HepG2 (cell line): ENCODE data around the gene LRRC45. TPM values are rescaled to one million over a fixed set of nuclear protein-coding genes. Genes with fewer than 3 reads are reported as not detected.
A peak's percentile ranks its signal among the peaks of the same experiment; 100 is the strongest.

Source experiments
- CENPX ChIP-seq: sonication (generic); formaldehyde crosslinking; IDR thresholded peaks from 2 replicates; pipeline ENCODE4 v1.9.0; 2021; ENCODE audit warnings: mild to moderate bottlenecking, missing genetic modification reagents, moderate library complexity
- MATR3 ChIP-seq: sonication (generic); formaldehyde crosslinking; IDR thresholded peaks from 2 replicates; pipeline ENCODE4 v1.4.0; 2020; ENCODE audit warnings: missing genetic modification reagents
- MYNN ChIP-seq: sonication (generic); formaldehyde crosslinking; IDR thresholded peaks from 2 replicates; pipeline ENCODE4 v1.4.0; 2020; ENCODE audit warnings: mild to moderate bottlenecking, low read depth, missing genetic modification reagents
- RFX1 ChIP-seq: fragments of 450-650 bp; IDR thresholded peaks from 2 replicates; pipeline ENCODE4 v1.6.1; 2017
- ZNF136 ChIP-seq: sonication (generic); formaldehyde crosslinking; IDR thresholded peaks from 2 replicates; pipeline ENCODE4 v1.8.1; 2022; ENCODE audit warnings: low read depth, mild to moderate bottlenecking, moderate library complexity, missing genetic modification reagents
- ZNF33B ChIP-seq: sonication (generic); formaldehyde crosslinking; IDR thresholded peaks from 2 replicates; pipeline ENCODE4 v1.5.1; 2020; ENCODE audit warnings: mild to moderate bottlenecking, missing genetic modification reagents
- ZNF460 ChIP-seq: sonication (generic); formaldehyde crosslinking; IDR thresholded peaks from 2 replicates; pipeline ENCODE4 v1.5.1; 2020; ENCODE audit warnings: missing genetic modification reagents, mild to moderate bottlenecking, borderline replicate concordance
- ZNF652 ChIP-seq: IDR thresholded peaks from 2 replicates; pipeline ENCODE4 v1.6.1; 2016; ENCODE audit warnings: low read depth, borderline replicate concordance
- ZNF724P ChIP-seq: sonication (generic); formaldehyde crosslinking; IDR thresholded peaks from 2 replicates; pipeline ENCODE4 v1.8.0; 2022; ENCODE audit warnings: missing genetic modification reagents, borderline replicate concordance
- polyA plus RNA-seq, 8 experiments: library from polyadenylated mRNA; depleted of rRNA in 3 of 8; stranded (reverse) in 7 of 8; unstranded in 1 of 8; fragments of >200 nt; fragmentation: Illumina TruSeq in 4 of 8; extraction: Trizol in 4 of 8; gene quantifications; 2 replicates each; pipeline versions ENCODE4 v1.2.1 to v1.2.3, GENCODE V29; 2011 to 2016; ENCODE audit warnings: low read depth in 4 of 8, missing spikeins in 1 of 8, mixed read lengths in 1 of 8; ENCODE audit not compliant: insufficient read depth in 1 of 8
- total RNA-seq, 5 experiments: library from RNA; depleted of rRNA; stranded (reverse); fragments of >200 nt; fragmentation: Illumina TruSeq; extraction: Trizol; gene quantifications; 2 replicates each; pipeline ENCODE4 v1.2.3, GENCODE V29; 2016; ENCODE audit warnings: low read depth in 1 of 5
- TF ChIP-seq, protein P1 (sequence below): sonication (generic); formaldehyde crosslinking; IDR thresholded peaks from 2 replicates; pipeline ENCODE4 v1.4.0; 2020; ENCODE audit warnings: missing genetic modification reagents, borderline replicate concordance
- TF ChIP-seq, protein P2 (sequence below): sonication (generic); formaldehyde crosslinking; IDR thresholded peaks from 2 replicates; pipeline ENCODE4 v1.4.0; 2020; ENCODE audit warnings: mild to moderate bottlenecking, missing genetic modification reagents
- TF ChIP-seq, protein P3 (sequence below): sonication (generic); formaldehyde crosslinking; IDR thresholded peaks from 2 replicates; pipeline ENCODE4 v1.4.0; 2020; ENCODE audit warnings: missing genetic modification reagents; ENCODE audit errors: not compliant biosample characterization
- TF ChIP-seq, protein P4 (sequence below): IDR thresholded peaks from 2 replicates; pipeline ENCODE4 v1.6.1; 2016; ENCODE audit warnings: low read depth, borderline replicate concordance
- TF ChIP-seq, protein P5 (sequence below): sonication (generic); formaldehyde crosslinking; IDR thresholded peaks from 2 replicates; pipeline ENCODE4 v1.5.0; 2020; ENCODE audit warnings: mild to moderate bottlenecking, missing genetic modification reagents, moderate library complexity
- TF ChIP-seq, protein P6 (sequence below): sonication (generic); formaldehyde crosslinking; IDR thresholded peaks from 2 replicates; pipeline ENCODE4 v1.8.1; 2022; ENCODE audit warnings: mild to moderate bottlenecking, missing genetic modification reagents

The LRRC45 gene
- total and polyA plus RNA-seq, 2 of the 13 experiments (the other 11 are each of a cell fraction or from before 2014, with no cell fraction given): 11.6 to 48.1 TPM

DNA sequence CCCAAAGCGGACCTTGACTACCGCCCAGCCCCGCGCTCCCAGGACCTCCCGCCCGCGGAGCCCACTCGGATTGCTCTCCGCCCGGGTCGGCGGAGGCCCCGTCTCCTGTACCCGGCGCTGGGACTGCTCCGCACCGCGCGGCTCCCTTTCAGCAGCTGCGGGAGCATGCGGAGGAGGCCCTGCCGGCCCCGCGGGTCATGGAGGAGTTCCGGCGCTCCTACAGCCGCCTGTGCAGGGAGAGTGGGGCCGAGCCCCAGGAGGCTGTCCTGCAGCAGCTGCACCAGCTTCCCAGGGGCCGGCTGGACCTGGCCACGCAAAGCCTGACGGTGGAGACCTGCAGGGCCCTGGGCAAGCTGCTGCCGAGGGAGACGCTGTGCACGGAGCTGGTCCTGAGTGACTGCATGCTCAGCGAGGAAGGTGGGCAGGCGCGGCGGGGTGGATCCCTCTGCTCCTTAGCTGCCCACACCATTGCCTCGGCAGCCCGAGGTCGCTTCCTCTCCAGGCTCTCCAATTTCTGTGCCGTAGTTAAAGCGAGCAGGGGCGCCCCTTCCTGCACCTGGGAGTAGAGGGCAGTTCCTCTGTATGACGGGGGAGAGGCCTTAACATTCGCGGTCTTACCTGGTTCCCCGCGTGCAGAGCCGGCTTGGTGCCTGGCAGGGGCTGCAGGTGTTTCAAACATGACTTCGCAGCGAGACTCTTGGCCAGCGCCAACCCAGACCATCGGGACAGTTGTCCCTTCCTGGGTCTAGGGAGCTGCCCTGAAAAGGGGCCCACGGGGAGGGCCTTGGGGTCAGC, 539 bp downstream of the LRRC45 start (continued):
- TF ChIP-seq, protein P1, sequence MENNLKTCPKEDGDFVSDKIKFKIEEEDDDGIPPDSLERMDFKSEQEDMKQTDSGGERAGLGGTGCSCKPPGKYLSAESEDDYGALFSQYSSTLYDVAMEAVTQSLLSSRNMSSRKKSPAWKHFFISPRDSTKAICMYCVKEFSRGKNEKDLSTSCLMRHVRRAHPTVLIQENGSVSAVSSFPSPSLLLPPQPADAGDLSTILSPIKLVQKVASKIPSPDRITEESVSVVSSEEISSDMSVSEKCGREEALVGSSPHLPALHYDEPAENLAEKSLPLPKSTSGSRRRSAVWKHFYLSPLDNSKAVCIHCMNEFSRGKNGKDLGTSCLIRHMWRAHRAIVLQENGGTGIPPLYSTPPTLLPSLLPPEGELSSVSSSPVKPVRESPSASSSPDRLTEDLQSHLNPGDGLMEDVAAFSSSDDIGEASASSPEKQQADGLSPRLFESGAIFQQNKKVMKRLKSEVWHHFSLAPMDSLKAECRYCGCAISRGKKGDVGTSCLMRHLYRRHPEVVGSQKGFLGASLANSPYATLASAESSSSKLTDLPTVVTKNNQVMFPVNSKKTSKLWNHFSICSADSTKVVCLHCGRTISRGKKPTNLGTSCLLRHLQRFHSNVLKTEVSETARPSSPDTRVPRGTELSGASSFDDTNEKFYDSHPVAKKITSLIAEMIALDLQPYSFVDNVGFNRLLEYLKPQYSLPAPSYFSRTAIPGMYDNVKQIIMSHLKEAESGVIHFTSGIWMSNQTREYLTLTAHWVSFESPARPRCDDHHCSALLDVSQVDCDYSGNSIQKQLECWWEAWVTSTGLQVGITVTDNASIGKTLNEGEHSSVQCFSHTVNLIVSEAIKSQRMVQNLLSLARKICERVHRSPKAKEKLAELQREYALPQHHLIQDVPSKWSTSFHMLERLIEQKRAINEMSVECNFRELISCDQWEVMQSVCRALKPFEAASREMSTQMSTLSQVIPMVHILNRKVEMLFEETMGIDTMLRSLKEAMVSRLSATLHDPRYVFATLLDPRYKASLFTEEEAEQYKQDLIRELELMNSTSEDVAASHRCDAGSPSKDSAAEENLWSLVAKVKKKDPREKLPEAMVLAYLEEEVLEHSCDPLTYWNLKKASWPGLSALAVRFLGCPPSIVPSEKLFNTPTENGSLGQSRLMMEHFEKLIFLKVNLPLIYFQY: no peak
- TF ChIP-seq ZNF33B (CRISPR knock-in tag) (0 out of 2 replicates have a peak, but pooled peaks have one; percentile 32), ZNF652 (CRISPR knock-in tag) (no peak), RFX1 (no peak), MATR3 (CRISPR knock-in tag) (no peak), CENPX (CRISPR knock-in tag) (no peak), ZNF460 (no peak), ZNF724P (CRISPR knock-in tag) (no peak), ZNF136 (CRISPR knock-in tag) (no peak), MYNN (CRISPR knock-in tag) (no peak)
- TF ChIP-seq, protein P2, sequence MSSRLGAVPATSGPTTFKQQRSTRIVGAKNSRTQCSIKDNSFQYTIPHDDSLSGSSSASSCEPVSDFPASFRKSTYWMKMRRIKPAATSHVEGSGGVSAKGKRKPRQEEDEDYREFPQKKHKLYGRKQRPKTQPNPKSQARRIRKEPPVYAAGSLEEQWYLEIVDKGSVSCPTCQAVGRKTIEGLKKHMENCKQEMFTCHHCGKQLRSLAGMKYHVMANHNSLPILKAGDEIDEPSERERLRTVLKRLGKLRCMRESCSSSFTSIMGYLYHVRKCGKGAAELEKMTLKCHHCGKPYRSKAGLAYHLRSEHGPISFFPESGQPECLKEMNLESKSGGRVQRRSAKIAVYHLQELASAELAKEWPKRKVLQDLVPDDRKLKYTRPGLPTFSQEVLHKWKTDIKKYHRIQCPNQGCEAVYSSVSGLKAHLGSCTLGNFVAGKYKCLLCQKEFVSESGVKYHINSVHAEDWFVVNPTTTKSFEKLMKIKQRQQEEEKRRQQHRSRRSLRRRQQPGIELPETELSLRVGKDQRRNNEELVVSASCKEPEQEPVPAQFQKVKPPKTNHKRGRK (CRISPR knock-in tag): no peak
- TF ChIP-seq, protein P3, sequence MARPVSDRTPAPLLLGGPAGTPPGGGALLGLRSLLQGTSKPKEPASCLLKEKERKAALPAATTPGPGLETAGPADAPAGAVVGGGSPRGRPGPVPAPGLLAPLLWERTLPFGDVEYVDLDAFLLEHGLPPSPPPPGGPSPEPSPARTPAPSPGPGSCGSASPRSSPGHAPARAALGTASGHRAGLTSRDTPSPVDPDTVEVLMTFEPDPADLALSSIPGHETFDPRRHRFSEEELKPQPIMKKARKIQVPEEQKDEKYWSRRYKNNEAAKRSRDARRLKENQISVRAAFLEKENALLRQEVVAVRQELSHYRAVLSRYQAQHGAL: no peak
- TF ChIP-seq, protein P4, sequence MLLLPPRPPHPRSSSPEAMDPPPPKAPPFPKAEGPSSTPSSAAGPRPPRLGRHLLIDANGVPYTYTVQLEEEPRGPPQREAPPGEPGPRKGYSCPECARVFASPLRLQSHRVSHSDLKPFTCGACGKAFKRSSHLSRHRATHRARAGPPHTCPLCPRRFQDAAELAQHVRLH (CRISPR knock-in tag): no peak
- TF ChIP-seq, protein P5, sequence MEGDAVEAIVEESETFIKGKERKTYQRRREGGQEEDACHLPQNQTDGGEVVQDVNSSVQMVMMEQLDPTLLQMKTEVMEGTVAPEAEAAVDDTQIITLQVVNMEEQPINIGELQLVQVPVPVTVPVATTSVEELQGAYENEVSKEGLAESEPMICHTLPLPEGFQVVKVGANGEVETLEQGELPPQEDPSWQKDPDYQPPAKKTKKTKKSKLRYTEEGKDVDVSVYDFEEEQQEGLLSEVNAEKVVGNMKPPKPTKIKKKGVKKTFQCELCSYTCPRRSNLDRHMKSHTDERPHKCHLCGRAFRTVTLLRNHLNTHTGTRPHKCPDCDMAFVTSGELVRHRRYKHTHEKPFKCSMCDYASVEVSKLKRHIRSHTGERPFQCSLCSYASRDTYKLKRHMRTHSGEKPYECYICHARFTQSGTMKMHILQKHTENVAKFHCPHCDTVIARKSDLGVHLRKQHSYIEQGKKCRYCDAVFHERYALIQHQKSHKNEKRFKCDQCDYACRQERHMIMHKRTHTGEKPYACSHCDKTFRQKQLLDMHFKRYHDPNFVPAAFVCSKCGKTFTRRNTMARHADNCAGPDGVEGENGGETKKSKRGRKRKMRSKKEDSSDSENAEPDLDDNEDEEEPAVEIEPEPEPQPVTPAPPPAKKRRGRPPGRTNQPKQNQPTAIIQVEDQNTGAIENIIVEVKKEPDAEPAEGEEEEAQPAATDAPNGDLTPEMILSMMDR (CRISPR knock-in tag): no peak
- TF ChIP-seq, protein P6, sequence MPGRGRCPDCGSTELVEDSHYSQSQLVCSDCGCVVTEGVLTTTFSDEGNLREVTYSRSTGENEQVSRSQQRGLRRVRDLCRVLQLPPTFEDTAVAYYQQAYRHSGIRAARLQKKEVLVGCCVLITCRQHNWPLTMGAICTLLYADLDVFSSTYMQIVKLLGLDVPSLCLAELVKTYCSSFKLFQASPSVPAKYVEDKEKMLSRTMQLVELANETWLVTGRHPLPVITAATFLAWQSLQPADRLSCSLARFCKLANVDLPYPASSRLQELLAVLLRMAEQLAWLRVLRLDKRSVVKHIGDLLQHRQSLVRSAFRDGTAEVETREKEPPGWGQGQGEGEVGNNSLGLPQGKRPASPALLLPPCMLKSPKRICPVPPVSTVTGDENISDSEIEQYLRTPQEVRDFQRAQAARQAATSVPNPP: peak; percentile 82; the same call in 1 of the 2 replicates
